Mammary epithelial cell (primary cell): ENCODE measurements around the gene VWA2.

Source experiments
- EZH2 ChIP-seq: IDR thresholded peaks from 2 replicates; pipeline ENCODE4 v1.6.1; 2012; ENCODE audit warnings: low read length, inconsistent platforms, borderline replicate concordance
- TF ChIP-seq, protein P1 (sequence below), 2 donors: IDR thresholded peaks in 1 of 2; conservative IDR thresholded peaks in 1 of 2; 2 replicates each; pipeline ENCODE4 v1.5.1; 2011 to 2012; ENCODE audit warnings: inconsistent platforms in 2 of 2, low read length in 2 of 2, mild to moderate bottlenecking in 2 of 2, control low read depth in 1 of 2, low read depth in 1 of 2; ENCODE audit not compliant: insufficient read depth in 1 of 2; ENCODE audit errors: extremely low read depth in 1 of 2

DNA sequence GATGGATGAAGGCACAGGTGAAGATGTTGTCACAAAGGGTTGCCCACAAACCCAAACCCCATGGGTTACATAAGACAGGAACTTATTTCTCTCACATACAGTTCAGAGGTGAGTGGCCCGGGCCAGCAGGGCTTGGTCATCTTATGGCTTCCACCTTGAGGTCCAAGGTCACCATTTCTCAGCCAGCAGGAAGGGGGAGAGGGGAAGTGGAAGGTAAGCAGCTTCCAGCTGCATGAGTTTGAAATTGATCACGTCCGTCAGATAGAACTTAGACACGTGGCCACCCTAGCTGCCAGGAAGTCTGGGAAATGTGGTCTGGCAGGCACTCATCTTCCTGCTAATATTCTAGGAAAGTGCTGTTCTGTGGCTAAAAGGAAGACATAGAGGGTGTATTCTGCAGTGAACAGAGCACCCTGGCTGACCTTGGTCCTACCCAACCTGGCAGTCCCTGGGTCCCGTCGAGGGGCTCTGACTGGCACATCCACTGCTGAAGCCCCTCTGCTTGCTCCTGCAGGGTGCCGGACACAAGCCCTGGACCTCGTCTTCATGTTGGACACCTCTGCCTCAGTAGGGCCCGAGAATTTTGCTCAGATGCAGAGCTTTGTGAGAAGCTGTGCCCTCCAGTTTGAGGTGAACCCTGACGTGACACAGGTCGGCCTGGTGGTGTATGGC lies 49.5 kb downstream of the VWA2 start:
- TF ChIP-seq, protein P1, sequence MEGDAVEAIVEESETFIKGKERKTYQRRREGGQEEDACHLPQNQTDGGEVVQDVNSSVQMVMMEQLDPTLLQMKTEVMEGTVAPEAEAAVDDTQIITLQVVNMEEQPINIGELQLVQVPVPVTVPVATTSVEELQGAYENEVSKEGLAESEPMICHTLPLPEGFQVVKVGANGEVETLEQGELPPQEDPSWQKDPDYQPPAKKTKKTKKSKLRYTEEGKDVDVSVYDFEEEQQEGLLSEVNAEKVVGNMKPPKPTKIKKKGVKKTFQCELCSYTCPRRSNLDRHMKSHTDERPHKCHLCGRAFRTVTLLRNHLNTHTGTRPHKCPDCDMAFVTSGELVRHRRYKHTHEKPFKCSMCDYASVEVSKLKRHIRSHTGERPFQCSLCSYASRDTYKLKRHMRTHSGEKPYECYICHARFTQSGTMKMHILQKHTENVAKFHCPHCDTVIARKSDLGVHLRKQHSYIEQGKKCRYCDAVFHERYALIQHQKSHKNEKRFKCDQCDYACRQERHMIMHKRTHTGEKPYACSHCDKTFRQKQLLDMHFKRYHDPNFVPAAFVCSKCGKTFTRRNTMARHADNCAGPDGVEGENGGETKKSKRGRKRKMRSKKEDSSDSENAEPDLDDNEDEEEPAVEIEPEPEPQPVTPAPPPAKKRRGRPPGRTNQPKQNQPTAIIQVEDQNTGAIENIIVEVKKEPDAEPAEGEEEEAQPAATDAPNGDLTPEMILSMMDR (conservative IDR thresholded peaks at IDR 0.05 in 1 of 2, IDR thresholded peaks at IDR 0.05 in 1 of 2; ENCODE audit: extremely low read depth in 1 of 2, insufficient read depth in 1 of 2, low read depth in 1 of 2, low read length in 2 of 2): no peak
- no peak for TF ChIP-seq EZH2
